Calu3 (cell line): ENCODE data around the gene STIL. TPM values are rescaled to one million over a fixed set of nuclear protein-coding genes. Genes with fewer than 3 reads are reported as not detected.

ENCODE experiments used
- BruUV-seq: library from RNA; stranded (reverse); fragments of 400-500 nt; replicated peaks from 2 replicates; lab custom pipeline; 2021; lab: Mats Ljungman, UMichigan
- CTCF ChIA-PET: fragments of 300-600 bp; sonication (Branson Sonifier 250); formaldehyde crosslinking; loops from one replicate; lab custom pipeline; 2022; ENCODE audit warnings: antibody characterized with exemption; lab: Charles Lee
- DNase-seq: peaks from one replicate; pipeline ENCODE4 v3.0.0; 2022
- H3K27ac Mint-ChIP-seq: one replicate; pipeline ENCODE4 v1.8.0; 2022; ENCODE audit warnings: mixed read lengths; ENCODE audit not compliant: unreplicated experiment
- H3K27me3 Mint-ChIP-seq: one replicate; pipeline ENCODE4 v1.8.0; 2022; ENCODE audit warnings: mixed read lengths; ENCODE audit not compliant: unreplicated experiment
- H3K36me3 Mint-ChIP-seq: one replicate; pipeline ENCODE4 v1.8.0; 2022; ENCODE audit warnings: mild to moderate bottlenecking, moderate library complexity, mixed read lengths; ENCODE audit not compliant: insufficient read depth, unreplicated experiment
- H3K4me1 Mint-ChIP-seq: one replicate; pipeline ENCODE4 v1.8.0; 2022; ENCODE audit warnings: mild to moderate bottlenecking, low read depth, mixed read lengths; ENCODE audit not compliant: unreplicated experiment
- H3K4me3 Mint-ChIP-seq: one replicate; pipeline ENCODE4 v1.8.0; 2022; ENCODE audit warnings: mild to moderate bottlenecking, low read depth, moderate library complexity, mixed read lengths; ENCODE audit not compliant: unreplicated experiment
- H3K9me3 Mint-ChIP-seq: one replicate; pipeline ENCODE4 v1.8.0; 2022; ENCODE audit warnings: low read depth, mixed read lengths; ENCODE audit not compliant: unreplicated experiment
- intact Hi-C: fragments of 100-400 bp; cut with micrococcal nuclease; formaldehyde crosslinking; loops from one replicate; pipeline ENCODE4 v1.10.0; 2022; ENCODE audit not compliant: unreplicated experiment
- total RNA-seq: library from RNA; stranded (reverse); gene quantifications from 2 replicates; pipeline ENCODE4 v1.2.3, GENCODE V29; 2022
- TF ChIP-seq, protein P1 (sequence below): fragments of 200-600 bp; IDR thresholded peaks from one replicate; pipeline ENCODE4 v1.8.0; 2022; ENCODE audit warnings: antibody characterized with exemption; ENCODE audit not compliant: unreplicated experiment

The STIL gene
- total RNA-seq, 1 experiment from 2014 or later, result 62.4 TPM

DNA sequence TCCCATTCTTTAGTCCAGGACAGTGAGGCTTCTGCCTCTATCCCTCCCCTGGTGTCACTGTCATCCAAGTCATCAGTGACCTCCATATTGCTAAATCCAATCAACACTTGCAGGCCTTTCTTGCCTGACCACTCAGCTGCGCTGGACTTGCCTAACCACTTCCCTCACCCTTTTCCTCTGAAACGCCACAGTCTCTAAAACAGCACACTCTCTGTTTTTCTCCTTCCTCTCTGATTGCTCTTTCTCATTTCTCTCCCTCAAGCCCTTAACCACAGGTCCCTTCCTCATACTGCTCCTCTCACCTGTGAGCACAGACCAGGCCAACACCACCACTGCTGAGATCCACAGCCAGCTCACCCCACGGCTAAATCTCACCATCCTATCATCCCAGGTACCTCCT lies 99.4 kb downstream of the STIL start:
- H3K36me3 Mint-ChIP-seq, result no peaks in the 10 kb centered on the region
- intact Hi-C loops, result no loop called here
- peaks cover 9% of the 10 kb centered on the region for H3K4me1 Mint-ChIP-seq
- H3K27ac Mint-ChIP-seq, result no peak overlapping the region
- no peak overlapping the region for H3K4me3 Mint-ChIP-seq
- CTCF ChIA-PET, result no interaction called here
- no peaks in the 10 kb centered on the region for H3K27me3 Mint-ChIP-seq
- H3K9me3 Mint-ChIP-seq, result no peaks in the 10 kb centered on the region
- DNase-seq, result no peak
- BruUV-seq, result no TSS peak
- TF ChIP-seq, protein P1, sequence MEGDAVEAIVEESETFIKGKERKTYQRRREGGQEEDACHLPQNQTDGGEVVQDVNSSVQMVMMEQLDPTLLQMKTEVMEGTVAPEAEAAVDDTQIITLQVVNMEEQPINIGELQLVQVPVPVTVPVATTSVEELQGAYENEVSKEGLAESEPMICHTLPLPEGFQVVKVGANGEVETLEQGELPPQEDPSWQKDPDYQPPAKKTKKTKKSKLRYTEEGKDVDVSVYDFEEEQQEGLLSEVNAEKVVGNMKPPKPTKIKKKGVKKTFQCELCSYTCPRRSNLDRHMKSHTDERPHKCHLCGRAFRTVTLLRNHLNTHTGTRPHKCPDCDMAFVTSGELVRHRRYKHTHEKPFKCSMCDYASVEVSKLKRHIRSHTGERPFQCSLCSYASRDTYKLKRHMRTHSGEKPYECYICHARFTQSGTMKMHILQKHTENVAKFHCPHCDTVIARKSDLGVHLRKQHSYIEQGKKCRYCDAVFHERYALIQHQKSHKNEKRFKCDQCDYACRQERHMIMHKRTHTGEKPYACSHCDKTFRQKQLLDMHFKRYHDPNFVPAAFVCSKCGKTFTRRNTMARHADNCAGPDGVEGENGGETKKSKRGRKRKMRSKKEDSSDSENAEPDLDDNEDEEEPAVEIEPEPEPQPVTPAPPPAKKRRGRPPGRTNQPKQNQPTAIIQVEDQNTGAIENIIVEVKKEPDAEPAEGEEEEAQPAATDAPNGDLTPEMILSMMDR, result no peak

DNA sequence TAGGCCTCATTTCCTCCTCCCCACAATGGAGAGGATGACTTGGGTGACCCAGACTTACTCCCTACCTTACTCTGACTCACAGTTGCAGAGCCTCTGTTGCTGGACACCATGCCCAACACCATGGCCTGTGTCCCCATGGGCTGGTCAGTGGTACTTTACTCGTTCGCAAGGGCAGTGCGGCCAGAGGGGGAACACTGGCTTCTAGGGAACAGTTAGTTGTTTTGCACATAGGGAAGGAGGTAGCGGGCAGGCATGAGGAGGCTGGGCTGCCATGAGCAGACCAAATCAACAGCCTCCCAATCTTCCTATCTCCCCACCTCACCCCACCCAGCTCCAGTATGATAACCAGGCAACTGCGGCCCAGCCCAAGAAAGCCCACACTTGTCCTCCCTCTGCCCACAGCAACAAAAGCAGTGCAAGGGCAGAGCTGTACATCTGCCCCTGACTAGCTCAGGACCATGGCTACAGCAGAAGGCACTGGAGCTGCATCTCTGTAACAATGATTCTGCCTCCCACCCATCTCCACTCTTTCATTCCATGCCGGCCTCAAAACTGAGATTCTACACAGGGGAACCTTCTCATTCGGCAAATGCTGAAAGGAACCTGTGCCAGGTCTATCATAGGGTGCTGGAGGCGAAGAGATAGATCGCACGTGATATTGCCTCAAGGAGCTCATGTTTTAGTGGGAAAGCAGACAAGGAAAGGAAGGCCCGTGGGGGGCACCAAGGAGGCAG lies 100.5 kb downstream of the STIL start:
- Mint-ChIP-seq H3K9me3 (no peaks in the 10 kb centered on the region), H3K27me3 (no peaks in the 10 kb centered on the region), H3K4me1 (peaks cover 9% of the 10 kb centered on the region), H3K4me3 (no peak overlapping the region), H3K36me3 (no peaks in the 10 kb centered on the region), H3K27ac (no peak overlapping the region)
- DNase-seq, result no peak
- intact Hi-C loops, result no loop called here
- CTCF ChIA-PET, result no interaction called here
- no TSS peak for BruUV-seq
- TF ChIP-seq, protein P1, result no peak

DNA sequence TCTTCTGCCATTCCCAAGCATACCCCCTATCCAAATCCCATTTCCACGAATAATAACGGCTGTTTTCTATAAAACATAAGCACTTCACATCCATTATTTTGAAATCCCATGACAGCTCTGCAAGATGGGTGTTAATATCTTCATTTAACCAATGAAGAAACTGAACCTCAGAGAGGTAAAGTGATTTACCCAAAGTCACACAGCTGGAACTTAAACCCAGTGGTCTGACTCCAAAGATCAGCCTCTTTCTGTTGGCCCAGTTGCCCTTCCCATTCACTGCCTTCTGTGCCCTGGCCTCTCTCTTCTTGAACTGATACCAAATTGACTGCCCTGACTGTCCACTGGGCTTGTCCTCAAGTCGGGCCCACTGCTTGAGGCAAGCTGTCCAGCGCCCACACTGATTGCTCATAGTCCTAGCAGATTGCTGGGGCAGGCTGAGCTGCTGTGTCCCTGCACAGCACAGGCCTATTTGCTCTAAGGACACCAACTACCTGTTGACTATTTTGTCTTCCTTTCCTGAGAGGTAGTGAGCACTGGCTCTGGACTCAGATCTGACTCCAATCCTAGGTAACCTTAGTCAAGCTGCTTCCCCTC lies 101.2 kb downstream of the STIL start:
- Mint-ChIP-seq H3K27me3 (no peaks in the 10 kb centered on the region), H3K27ac (no peak overlapping the region), H3K36me3 (no peaks in the 10 kb centered on the region), H3K9me3 (no peaks in the 10 kb centered on the region), H3K4me1 (peaks cover 9% of the 10 kb centered on the region), H3K4me3 (no peak overlapping the region)
- intact Hi-C loops, result no loop called here
- CTCF ChIA-PET, result no interaction called here
- TF ChIP-seq, protein P1, result no peak
- no TSS peak for BruUV-seq
- DNase-seq, result no peak

DNA sequence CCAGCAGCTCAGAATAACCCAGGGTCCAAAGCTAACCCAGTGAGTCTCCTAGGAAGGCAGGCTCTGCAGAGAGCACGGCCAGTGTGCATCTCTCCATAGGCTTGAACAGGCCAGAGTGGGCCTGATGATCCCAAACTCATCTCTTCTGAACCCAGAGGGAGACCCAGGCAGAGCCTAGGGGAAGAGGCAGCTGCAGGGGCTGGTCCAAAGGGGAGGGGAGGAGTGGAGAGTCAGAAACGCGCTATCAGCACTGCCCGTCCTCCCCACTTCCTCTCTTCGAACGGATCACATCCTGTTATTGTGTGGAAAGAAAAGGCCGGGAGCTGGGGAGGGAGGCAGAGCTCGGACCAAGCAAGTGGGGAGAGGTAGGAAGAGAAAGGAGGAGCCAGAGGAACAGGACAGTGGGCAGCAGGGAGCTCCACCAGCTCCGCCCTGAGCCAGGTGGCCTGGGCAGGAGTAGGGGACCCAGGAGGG lies 102.1 kb downstream of the STIL start:
- Mint-ChIP-seq H3K27me3 (peaks cover 1% of the 10 kb centered on the region), H3K36me3 (no peaks in the 10 kb centered on the region), H3K4me1 (peaks cover 9% of the 10 kb centered on the region), H3K27ac (no peak overlapping the region), H3K9me3 (no peaks in the 10 kb centered on the region), H3K4me3 (no peak overlapping the region)
- TF ChIP-seq, protein P1, result no peak
- no TSS peak for BruUV-seq
- intact Hi-C loops, result no loop called here
- no peak for DNase-seq
- CTCF ChIA-PET, result interaction anchor here (2.8 kb wide), 1 partner anchor 19 kb away, joined by 7 read pairs; no protein-coding TSS in a partner anchor
